NOMO-1 (cell line): ENCODE results near the gene WDR43.
"Not testable (repeated sequence)": the region's sequence is repeated elsewhere in the genome, so short reads cannot be mapped to it uniquely, and the experiment has no call there.

ENCODE experiments used
- DNase-seq, 2 experiments: peaks; one replicate each; lab custom pipeline; 2025; ENCODE audit not compliant: unreplicated experiment in 2 of 2; lab: John Stamatoyannopoulos, UW

The WDR43 gene

DNA sequence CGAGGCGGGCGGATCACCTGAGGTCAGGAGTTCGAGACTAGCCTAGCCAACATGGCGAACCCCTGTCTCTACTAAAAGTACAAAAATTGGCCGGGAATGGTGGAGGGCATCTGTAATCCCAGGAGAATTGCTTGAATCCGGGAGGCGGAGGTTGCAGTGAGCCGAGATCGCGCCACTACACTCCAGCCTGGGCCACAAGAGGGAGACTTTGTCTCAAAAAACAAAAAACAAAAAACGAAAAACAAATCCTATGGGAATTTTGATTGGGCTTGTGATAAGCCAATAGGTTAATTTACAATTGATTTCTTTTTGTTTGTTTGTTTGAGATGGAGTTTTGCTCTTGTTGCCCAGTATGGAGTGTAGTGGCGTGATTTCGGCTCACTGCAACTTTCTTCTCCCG, 62.4 kb downstream of the WDR43 start:
- no peak for DNase-seq

DNA sequence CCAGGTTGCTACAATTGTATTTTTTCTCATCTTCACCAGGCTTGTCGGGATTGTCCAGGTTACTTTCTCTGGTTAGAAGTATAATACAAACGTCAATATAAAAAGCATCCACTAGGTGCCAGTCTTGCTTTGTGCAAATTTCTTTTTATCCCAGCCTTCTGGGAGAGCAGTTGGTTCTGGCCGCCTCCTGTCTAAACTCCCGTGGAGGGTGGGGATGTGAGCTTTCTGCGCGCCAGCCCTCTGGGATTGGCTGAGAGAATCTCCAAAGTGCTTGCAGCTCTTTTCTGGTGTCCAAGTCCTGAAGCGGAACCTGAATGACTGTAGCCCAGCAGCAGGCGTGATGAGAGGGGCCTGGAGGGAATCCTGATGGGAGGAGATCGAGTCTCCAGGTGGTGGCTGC, 64.2 kb downstream of the WDR43 start:
- DNase-seq = peak; percentile 20 to 59

DNA sequence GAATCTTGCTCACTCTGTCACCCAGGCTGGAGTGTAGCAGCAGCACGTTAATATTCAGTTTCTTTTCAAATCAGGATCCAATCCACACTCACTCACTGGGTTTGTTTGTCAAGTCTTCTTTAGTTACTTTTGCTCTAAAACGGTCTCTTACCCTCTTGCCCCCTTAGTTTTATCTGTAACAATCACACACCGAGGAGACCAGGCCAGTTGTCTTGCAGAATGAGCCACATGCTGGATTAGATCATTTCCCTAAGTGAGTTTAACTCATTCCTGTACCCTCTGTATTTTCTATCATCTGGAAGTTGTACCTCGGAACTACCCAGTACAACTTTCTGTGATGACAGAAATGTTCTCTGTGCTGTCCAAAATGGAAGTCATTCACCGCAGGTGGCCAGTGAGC, 65.9 kb downstream of the WDR43 start:
- no peak for DNase-seq

DNA sequence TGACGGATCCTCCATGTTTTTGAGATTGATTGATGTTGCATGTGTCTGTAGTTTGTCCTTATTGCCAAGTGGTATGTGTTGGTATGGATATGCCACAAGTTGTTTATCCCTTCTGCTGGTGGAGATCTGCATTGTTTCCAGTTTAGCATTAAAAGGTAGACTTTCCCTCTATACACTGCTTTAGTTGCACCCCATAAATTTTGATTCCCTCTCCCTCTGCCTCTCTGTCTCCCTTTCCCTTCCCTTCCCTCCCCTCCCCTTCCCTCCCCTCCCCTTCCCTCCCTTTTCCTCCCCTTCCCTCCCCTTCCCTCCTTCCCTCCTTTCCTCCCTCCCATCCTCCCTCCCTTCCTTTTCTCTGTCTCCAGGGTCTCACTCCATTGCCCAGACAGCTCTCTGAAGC, 68.0 kb downstream of the WDR43 start:
- no peak for DNase-seq

DNA sequence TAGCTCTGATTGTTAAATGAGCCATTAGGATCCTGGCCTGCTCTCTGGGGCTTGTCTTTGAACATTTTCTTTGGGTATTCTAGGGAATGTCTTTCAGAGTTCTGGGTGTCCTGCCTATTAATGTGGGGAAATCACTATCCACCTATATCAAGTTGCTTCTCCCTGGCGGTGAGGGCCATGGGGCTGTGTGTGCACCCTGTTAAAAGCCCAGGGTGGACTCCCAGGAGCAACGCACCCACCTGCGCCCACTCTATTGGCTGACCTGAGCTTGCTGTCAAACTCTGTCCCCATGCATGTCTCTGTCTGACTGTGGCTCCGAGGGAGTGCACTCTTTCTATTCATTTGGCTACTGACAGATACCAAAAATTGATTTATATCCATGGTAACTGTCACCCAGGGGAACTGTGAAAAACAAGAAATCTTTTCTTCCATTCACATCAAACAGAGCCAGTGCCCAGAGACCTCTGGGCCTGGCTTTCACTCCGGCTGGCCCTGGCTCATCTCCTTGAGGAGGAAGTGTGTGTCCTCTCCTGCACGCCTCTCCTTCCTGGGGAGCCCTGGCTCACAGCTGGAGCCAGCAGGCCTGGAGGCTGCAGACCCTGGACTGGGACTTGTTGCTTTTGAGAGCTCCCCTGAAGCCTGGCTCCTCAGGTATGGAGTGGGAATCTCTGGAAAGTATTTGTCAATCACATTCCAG, 76.1 kb downstream of the WDR43 start:
- DNase-seq = no peak

DNA sequence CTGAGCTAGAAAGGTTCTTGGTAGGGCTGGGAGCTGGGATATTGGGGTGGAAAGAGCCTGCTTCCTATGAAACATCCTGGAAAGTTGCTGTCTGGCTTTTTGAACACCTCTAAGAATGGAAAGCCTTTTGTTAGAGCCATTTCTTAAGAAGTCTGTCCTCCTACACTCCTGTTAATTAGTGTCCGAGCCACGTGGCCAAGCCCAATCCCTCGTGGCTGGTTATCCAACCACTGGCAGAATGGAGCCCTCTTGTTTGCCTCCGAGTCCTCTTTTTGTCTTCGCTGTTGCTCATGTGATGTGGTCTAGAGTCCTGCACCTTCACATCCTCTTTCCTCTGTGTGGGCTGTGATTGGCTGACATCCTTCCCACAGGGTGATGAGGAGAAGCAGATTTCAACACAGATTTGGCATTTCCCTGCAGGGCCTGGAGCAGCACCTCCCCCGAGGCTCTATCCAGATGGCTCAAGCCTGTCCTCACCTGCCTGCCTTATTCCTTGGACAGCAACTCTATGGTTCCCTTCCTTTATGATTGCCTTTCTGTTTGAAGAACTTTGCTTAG, 78.4 kb downstream of the WDR43 start:
- peak in 1 of 2 experiments; percentile 7 for DNase-seq

DNA sequence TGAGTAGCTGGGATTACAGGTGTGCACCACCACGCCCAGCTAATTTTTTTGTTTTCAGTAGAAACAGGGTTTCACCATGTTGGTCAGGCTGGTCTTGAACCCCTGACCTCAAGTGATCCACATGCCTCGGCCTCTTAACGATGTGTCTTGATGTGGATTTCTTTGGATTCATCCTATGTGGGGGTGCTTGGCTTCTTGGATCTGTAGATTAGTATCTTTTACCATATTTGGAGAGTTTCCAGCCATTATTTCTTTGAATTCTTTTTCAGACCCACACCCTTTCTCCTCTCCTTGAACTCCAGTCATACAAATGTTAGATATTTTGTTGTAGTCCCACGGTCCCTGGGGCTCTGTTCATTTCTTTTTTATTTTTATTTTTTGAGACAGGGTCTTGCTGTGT, 79.8 kb downstream of the WDR43 start:
- no peak for DNase-seq

DNA sequence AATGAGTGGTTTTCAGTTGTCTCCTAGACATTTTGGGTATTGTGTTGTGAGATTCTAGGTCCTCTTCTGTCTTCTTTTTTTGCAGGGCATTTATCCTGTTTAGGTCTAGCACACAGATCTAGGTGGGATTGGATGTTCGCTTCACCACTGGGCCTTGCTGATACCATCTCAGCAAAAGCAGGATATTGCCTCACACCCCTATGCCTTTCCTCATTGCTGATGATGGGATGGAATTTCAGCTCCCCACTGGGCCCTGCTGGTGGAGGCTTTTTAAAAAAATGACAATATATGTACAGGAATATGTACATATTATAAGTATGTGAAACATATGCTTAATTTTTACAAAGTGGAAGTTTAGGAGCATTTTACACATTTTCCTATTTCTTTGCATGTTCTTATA, 81.2 kb downstream of the WDR43 start:
- no peak for DNase-seq

DNA sequence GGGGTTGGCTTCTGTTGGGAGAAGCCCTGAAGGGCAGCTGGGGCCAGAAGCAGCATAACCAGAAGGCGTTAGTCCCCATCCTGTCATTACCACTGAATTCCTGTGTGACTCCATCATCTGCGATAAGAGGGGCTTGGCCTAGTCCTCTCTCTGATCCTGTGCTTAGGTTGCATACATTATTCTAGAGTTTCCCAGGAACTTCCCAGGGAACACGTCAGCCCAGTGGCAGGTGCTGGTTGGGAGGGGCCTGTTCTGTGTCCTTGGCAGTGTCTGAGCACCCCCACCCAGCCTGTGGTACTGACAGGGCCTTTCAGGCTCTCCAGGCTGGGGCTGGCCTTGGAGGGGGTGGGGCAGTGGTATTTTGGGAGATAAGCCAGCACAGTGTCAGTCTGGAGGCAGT, 82.1 kb downstream of the WDR43 start:
- DNase-seq = no peak

DNA sequence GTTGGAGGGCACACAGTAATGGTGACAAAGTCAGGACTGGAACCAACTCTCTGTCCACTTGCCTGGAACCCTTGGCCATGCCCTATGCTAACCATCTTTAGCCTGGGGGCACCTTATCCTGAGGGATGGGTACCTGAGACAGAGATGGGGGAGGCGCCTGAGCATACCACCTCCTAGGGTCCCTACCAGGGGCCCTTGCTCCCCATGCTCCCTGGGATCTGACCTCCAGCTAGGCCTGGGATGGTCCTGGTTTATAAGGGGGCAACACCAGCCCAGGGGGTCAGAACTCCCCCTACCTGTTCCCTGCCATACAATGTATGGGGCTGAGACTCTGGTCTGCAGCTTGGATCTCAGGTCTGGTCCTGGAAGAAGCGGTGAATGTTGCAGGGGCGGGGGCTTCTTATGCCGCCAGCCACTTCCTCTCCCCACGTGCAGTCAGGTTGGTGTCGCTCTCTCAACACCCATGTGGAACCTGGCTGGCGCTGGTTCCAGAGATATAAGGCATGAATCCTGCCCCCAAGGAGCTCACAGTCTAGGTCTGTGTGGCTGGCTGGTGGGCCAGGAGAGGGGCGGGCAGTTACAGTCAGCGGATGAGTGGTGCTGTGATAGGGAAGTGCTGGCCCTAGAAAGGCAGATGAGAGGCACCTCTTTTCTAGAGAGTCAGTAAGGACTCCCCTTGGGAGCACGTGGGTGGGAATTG, 82.9 kb downstream of the WDR43 start:
- no peak for DNase-seq

DNA sequence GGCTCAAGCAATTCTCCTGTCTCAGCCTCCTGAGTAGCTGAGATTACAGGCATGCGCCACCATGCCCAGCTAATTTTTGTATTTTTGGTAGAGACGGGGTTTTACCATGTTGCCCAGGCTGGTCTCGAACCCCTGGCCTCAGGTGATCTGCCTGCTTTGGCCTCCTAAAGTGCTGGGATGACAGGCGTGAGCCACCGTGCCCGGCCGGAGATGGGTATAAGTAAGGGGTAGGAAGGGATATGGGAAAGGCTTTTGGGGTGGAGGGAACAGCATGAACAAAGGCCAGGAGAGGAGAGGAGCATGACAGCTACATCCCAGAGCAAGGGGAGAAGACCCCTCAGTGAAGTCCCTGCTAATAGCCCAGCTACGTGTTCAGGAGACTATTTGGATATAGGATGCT, 83.5 kb downstream of the WDR43 start:
- DNase-seq = not testable (repeated sequence)

DNA sequence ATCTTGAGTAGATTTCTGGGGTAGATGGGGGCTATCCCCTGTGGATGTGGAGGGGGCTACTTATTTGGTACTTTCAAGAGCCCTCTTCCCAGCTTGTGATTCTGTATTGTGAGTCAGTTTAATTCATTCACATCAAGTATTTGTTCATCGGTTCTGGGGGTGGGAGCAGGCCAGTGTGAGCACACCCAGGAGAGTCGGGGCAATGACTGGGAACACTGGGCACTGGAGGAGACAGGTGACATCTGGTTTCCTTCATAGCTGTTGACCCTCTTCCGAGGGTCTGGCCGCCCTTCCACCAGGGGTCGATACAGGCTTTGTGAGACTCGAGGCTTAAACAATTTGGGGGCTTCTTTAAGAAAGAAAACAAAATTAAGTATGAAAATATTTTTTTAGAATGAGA, 84.1 kb downstream of the WDR43 start:
- no peak for DNase-seq

DNA sequence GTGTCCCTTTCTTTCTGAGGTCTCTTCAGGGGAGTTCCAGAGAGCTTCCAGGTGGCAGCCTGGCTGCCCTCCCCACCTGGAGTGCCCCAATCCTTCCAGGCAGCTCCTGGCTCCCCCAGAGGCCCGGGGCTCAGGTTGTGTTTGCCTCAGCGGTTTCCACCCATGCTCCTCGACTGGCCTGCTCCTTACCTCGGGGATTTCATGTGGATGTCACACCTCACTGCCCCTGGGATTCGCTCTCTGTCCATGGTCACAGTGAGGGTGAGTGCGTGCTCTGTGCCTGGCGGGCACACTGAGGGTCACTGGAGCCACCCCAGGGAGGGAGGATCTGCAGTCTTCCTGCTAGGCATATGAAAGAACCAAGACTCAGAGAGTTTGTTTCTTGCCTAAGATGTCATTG, 84.6 kb downstream of the WDR43 start:
- no peak for DNase-seq

DNA sequence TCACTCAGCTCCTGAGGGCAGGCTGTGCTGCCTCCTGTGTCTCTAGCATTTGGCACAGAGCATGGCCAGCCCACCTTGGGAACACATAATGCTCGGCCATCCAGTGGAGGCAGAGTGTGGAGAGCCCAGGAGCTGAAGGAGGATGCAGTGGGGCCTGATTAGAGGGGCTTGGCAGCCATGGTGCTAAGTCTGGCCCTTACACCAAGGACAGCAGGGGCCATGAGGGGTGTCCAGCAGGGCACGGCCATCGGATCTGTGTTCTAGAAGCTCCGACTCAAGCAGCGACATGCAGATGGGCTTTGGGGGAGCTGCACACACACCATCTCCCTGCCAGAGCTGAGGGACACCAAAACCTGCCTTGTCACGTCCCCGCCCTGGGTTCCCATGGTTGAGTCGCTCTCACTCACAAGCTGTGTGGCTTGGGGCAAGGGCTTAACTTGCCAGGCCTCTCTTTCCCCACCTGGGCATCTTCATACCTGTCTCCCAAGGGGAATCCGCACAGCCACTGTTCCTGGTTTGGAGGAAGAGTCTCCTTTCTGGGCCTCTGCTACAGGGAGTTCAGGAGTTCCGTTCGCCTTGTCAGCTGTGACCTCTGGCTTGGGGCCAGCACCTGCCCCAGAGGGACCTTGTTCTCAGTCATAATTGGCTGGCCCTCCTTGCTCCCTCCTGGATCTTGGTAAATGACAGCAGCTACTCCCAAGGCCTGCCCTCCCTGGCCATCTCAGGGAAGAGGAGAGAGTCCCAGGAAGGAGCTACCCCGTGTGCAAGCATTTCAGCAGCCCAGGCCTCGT, 85.3 kb downstream of the WDR43 start:
- no peak for DNase-seq

DNA sequence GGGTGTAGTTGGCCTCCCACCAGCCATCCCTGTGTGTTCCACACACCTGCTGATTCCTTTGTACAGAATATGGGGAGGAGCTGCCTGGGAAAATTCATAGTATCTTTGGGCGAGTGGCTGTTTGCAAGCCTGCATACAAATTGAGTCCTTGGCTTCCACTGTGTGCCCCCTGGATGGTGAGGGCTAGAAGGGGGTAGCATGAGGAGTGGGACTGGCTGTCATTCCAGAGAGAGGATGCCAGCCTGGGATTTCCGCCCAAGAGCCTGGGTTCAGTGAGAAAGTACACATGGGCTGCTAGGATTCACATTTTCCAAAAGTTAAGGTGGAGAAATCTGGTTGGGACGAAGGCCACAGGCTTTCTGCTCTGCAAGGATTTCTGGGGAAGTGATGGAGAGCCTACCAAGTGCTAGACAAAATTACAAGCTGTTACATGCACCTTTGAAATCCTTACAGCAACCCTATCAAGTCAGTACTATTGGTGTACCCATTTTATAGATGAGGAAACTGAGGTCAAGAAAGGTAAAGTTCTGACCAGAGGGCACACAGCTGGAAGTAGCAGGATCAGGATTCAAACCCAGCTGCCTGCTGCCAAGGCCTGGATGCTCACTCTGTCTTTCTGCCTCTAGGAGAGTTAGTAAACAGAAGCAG, 86.0 kb downstream of the WDR43 start:
- DNase-seq = no peak

DNA sequence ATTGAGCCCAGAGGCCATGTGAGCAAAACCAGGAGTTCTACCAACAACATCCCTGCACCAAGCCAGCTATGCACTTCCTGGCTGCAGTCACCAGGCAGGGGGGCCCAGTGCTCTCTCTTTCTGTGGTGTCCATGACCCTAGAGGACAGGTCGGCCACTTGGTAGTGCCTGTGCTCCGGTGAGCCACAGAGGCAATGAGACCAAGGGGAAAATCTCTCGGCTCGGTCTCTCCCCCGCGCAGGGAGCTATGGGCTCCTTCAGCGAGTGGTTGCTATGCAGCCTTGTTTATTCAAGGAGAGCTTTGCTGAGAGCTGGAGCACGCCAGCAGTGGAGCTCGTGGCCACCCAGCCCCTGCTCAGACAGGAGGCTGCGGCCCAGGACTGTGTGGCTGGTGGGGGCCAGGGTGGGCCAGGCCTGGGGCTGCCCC, 86.6 kb downstream of the WDR43 start, which contains the start of gene TOGARAM2:
Gene TOGARAM2, plus strand, starts transcription at position 283 of the 426 bp plus-strand sequence. CDS start 13,537 bp downstream, outside the sequence.
- no peak for DNase-seq

DNA sequence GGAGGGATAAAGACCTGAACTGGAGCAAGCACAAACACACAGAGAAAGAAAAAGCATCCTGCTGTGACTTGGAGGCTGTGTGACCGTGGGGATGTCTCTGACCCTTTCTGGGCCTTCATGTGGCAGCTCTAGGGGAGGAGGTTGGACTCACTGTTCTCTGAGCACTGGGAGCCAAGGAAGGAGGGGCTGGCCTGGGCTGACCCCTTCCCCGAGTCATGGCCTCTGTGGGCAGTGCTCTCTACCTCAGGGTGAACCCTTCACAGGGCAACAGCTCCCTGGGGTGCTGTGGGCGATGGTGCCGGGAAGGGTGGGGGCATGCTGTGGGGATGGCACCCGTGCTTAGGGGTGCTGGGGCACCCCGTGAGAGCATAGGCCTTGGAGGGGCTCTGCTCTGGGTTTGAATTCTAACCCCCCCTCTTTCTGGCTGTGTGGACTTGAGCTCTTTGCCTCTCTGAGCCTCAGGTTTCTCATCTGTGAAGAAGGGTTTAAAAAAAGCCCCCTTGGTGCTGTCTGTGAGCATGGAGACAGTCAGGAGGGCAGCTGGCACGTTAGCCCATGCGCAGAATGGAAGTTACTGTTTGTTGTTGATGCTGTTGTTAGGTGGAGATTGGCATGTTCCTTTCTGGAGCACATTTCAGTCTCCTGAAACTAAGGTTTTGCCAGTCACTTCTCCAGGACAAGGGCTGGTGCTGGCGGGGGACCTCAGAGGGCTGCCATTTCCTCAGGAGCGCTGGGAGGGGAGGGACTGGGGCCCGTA, 87.3 kb downstream of the WDR43 start:
- no peak for DNase-seq

DNA sequence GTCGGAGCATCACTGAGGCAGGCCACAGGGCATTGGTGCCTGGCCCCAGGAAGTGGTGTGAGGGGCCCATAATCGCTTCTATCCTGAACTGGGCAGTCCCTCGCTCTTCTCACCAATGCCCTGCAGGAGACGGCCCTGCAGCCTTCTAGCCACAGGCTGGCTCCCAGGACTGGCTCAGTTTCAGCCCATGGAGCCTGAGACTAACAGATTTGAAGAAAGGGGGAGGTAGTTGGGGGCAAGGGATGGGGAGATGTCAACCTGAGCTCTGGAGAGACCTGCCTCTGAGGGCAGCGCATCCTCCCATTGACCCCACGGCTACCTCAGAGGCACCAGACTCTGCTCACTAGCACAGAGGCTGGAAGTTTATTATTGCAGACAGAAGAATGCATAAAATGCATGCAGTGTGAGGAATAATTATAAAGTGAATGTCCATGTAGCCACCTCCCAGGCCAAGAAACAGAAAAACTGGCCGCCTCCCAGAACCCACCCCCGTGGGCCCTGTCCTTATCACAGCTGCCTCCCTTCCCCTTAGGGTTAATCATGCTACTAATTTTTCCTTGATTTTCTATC, 88.0 kb downstream of the WDR43 start:
- no peak for DNase-seq

DNA sequence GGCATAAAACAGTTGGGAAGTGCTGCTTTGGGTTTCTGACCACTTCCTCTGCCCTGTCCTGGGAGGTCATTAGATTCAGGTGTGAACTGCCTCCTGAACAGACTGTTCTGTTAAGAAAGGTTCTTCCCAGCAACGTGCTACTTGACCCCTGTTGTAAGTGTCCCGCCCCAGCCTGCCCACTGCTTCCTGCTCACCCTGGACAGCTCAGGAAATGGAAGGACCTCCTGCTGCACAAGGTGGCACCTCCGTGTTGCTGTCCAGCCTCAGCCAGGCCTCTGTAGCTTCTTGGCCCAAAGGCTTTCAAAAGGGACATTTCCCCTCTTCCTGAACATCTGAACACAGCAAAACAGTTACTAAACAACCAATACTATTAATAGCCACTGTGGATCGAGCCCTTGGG, 92.0 kb downstream of the WDR43 start:
- DNase-seq = no peak

DNA sequence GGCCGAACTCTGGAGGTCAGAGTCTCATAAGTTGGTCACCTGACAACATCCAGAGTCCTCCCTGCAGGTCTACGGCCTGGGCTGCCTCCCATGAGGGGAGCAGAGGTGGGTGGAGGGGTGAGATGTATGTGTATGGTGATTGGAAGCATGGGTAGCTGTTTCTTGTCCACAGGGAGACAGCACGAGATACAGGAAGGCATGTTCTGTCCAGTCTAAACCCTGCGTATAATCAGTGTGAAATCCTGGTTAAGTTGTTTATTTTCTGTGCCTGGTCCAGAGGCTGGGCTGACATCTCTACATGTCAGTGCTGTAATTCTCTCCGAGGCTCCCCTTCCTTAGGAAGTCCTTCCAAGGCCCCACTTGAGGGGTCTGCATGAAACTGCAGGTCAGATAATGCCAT, 95.5 kb downstream of the WDR43 start:
- no peak for DNase-seq
